H9 (cell line): ENCODE data around the gene FAM83C. TPM values are rescaled to one million over a fixed set of nuclear protein-coding genes. Genes with fewer than 3 reads are reported as not detected.

Experiments used
- DNase-seq: peaks from one replicate; pipeline ENCODE4 v3.0.0-alpha.2; 2017
- H2AFZ ChIP-seq: one replicate; pipeline ENCODE4 v1.6.1; 2013; ENCODE audit warnings: mild to moderate bottlenecking, low read length, control low read depth, moderate library complexity
- H2AK5ac ChIP-seq: 2 replicates; pipeline ENCODE4 v1.6.1; 2013; ENCODE audit warnings: low read length, control low read depth, mixed read lengths; ENCODE audit not compliant: insufficient read length
- H2BK120ac ChIP-seq: one replicate; pipeline ENCODE4 v1.6.1; 2013; ENCODE audit warnings: low read depth, mild to moderate bottlenecking, low read length, control low read depth, inconsistent platforms; ENCODE audit not compliant: poor library complexity, severe bottlenecking
- H2BK12ac ChIP-seq: 2 replicates; pipeline ENCODE4 v1.6.1; 2013; ENCODE audit warnings: low read length, control low read depth, mixed read lengths, low read depth; ENCODE audit not compliant: insufficient read length
- H2BK15ac ChIP-seq: 2 replicates; pipeline ENCODE4 v1.6.1; 2013; ENCODE audit warnings: low read depth, low read length, control low read depth
- H2BK20ac ChIP-seq: one replicate; pipeline ENCODE4 v1.6.1; 2013; ENCODE audit warnings: low read depth, mild to moderate bottlenecking, low read length, control low read depth, inconsistent platforms; ENCODE audit not compliant: poor library complexity, severe bottlenecking
- H2BK5ac ChIP-seq: 2 replicates; pipeline ENCODE4 v1.6.1; 2013; ENCODE audit warnings: low read length, control low read depth, mixed read lengths; ENCODE audit not compliant: insufficient read length
- H3K14ac ChIP-seq: 2 replicates; pipeline ENCODE4 v1.6.1; 2013; ENCODE audit warnings: low read length, control low read depth; ENCODE audit not compliant: insufficient read depth
- H3K18ac ChIP-seq: 2 replicates; pipeline ENCODE4 v1.6.1; 2013; ENCODE audit warnings: low read depth, mild to moderate bottlenecking, mixed read lengths, low read length, control low read depth; ENCODE audit not compliant: insufficient read length
- H3K23ac ChIP-seq: 2 replicates; pipeline ENCODE4 v1.6.1; 2013; ENCODE audit warnings: low read length, control low read depth, mixed read lengths, low read depth; ENCODE audit not compliant: insufficient read length
- H3K23me2 ChIP-seq: 2 replicates; pipeline ENCODE4 v1.6.1; 2013; ENCODE audit warnings: low read depth, mild to moderate bottlenecking, mixed read lengths, low read length, control low read depth; ENCODE audit not compliant: insufficient read length, poor library complexity, severe bottlenecking
- H3K27ac ChIP-seq: 2 replicates; pipeline ENCODE4 v1.5.1; 2013; ENCODE audit warnings: low read length, control low read depth, mixed read lengths, low read depth; ENCODE audit not compliant: insufficient read length
- H3K27me3 ChIP-seq: 2 replicates; pipeline ENCODE4 v1.6.1; 2013; ENCODE audit warnings: low read length, control low read depth, inconsistent platforms; ENCODE audit not compliant: insufficient read depth
- H3K4ac ChIP-seq: 2 replicates; pipeline ENCODE4 v1.6.1; 2013; ENCODE audit warnings: low read depth, mild to moderate bottlenecking, control low read depth, inconsistent platforms, low read length, moderate library complexity
- H3K4me1 ChIP-seq: 2 replicates; pipeline ENCODE4 v1.6.1; 2013; ENCODE audit warnings: low read length, control low read depth, inconsistent platforms; ENCODE audit not compliant: insufficient read depth
- H3K4me2 ChIP-seq: 2 replicates; pipeline ENCODE4 v1.6.1; 2013; ENCODE audit warnings: low read length, control low read depth, mixed read lengths; ENCODE audit not compliant: insufficient read length, insufficient read depth
- H3K56ac ChIP-seq: 2 replicates; pipeline ENCODE4 v1.6.1; 2013; ENCODE audit warnings: low read depth, mild to moderate bottlenecking, mixed read lengths, low read length, control low read depth; ENCODE audit not compliant: insufficient read length
- H3K79me1 ChIP-seq: 2 replicates; pipeline ENCODE4 v1.6.1; 2013; ENCODE audit warnings: low read depth, mild to moderate bottlenecking, moderate library complexity, low read length, control low read depth, inconsistent platforms; ENCODE audit not compliant: insufficient read depth, poor library complexity, severe bottlenecking
- H3K79me2 ChIP-seq: 2 replicates; pipeline ENCODE4 v1.6.1; 2013; ENCODE audit warnings: low read length, control low read depth, inconsistent platforms; ENCODE audit not compliant: insufficient read depth
- H3K9ac ChIP-seq: 2 replicates; pipeline ENCODE4 v1.6.1; 2013; ENCODE audit warnings: low read length, control low read depth, mixed read lengths; ENCODE audit not compliant: insufficient read length; ENCODE audit errors: extremely low read depth
- H3K9me3 ChIP-seq: one replicate; pipeline ENCODE4 v1.6.1; 2013; ENCODE audit warnings: low read depth, low read length, inconsistent platforms; ENCODE audit not compliant: control insufficient read depth
- H3T11ph ChIP-seq: one replicate; pipeline ENCODE4 v1.6.1; 2013; ENCODE audit warnings: mild to moderate bottlenecking, low read length, control low read depth, inconsistent platforms
- H4K20me1 ChIP-seq: one replicate; pipeline ENCODE4 v1.6.1; 2013; ENCODE audit not compliant: control insufficient read depth, insufficient read length, insufficient read depth
- H4K5ac ChIP-seq: 2 replicates; pipeline ENCODE4 v1.6.1; 2013; ENCODE audit warnings: low read depth, mild to moderate bottlenecking, mixed read lengths, low read length, control low read depth; ENCODE audit not compliant: insufficient read length
- H4K8ac ChIP-seq: replicated peaks from 2 replicates; pipeline ENCODE4 v1.6.1; 2013; ENCODE audit warnings: low read length, control low read depth, mixed read lengths, low read depth; ENCODE audit not compliant: insufficient read length
- H4K91ac ChIP-seq: 2 replicates; pipeline ENCODE4 v1.6.1; 2013; ENCODE audit warnings: low read depth, mild to moderate bottlenecking, moderate library complexity, mixed read lengths, low read length, control low read depth; ENCODE audit not compliant: insufficient read length
- H3K27ac Mint-ChIP-seq, 3 experiments: 2 replicates in 2 of 3; 3 replicates in 1 of 3; pipeline ENCODE4 v1.8.0; 2020 to 2021; ENCODE audit warnings: mixed read lengths in 3 of 3, mild to moderate bottlenecking in 1 of 3, moderate library complexity in 1 of 3
- H3K27me3 Mint-ChIP-seq: 2 replicates; pipeline ENCODE4 v1.8.0; 2021; ENCODE audit warnings: low read depth, mild to moderate bottlenecking, moderate library complexity, mixed read lengths
- H3K36me3 Mint-ChIP-seq, 3 experiments: 2 replicates in 2 of 3; 3 replicates in 1 of 3; pipeline ENCODE4 v1.8.0; 2020 to 2021; ENCODE audit warnings: low read depth in 3 of 3, mixed read lengths in 3 of 3; ENCODE audit not compliant: insufficient read depth in 1 of 3
- H3K4me1 Mint-ChIP-seq, 2 experiments: 2 replicates each; pipeline ENCODE4 v1.8.0; 2020; ENCODE audit warnings: mixed read lengths in 2 of 2
- H3K4me3 Mint-ChIP-seq, 2 experiments: 2 replicates in 1 of 2; 3 replicates in 1 of 2; pipeline ENCODE4 v1.8.0; 2020 to 2021; ENCODE audit warnings: mild to moderate bottlenecking in 2 of 2, mixed read lengths in 2 of 2, moderate library complexity in 1 of 2
- H3K9me3 Mint-ChIP-seq, 2 experiments: 2 replicates in 1 of 2; 3 replicates in 1 of 2; pipeline ENCODE4 v1.8.0; 2020; ENCODE audit warnings: mild to moderate bottlenecking in 2 of 2, mixed read lengths in 2 of 2, moderate library complexity in 1 of 2
- CTCF ChIP-seq: fragments of 200-600 bp; sonication (generic); conservative IDR thresholded peaks from 3 replicates; pipeline ENCODE4 v1.8.0; 2021; ENCODE audit warnings: antibody characterized with exemption, mild to moderate bottlenecking
- WGBS: extraction: QIAGEN DNeasy Blood & Tissue Kit; methylation state at CpG from one replicate; pipeline ENCODE4 v1.1.7; 2013; ENCODE audit warnings: missing lambda C conversion rate, low lambda C conversion rate, mixed read lengths; ENCODE audit not compliant: insufficient read length; ENCODE audit errors: extremely low coverage; 5-methylcytosine and 5-hydroxymethylcytosine counted together
- total RNA-seq: library from RNA; stranded (reverse); gene quantifications from 2 replicates; pipeline ENCODE4 v1.2.1, GENCODE V29; 2021

The FAM83C gene
- total RNA-seq, 1 experiment from 2014 or later = not detected

GRCh38 chr20:35303735-35304491 is 11.7 kb upstream of the FAM83C start:
- peak; percentile 96 for TF ChIP-seq CTCF
- Histone ChIP-seq H4K20me1 (no peaks in the 10 kb centered on the region), H3K9ac (no peak overlapping the region), H3K14ac (no peak overlapping the region), H3K4ac (no peak overlapping the region), H4K5ac (no peak overlapping the region), H2BK5ac (no peak overlapping the region), H3K27ac (no peak overlapping the region), H2BK120ac (no peak overlapping the region), H3K27me3 (no peaks in the 10 kb centered on the region), H3T11ph (no peak overlapping the region), H2AK5ac (no peak overlapping the region), H4K8ac (no peak overlapping the region), H3K23me2 (peaks cover 4% of the 10 kb centered on the region), H2BK12ac (no peak overlapping the region), H3K23ac (no peak overlapping the region), H4K91ac (no peak overlapping the region), H3K56ac (no peak overlapping the region), H2AFZ (no peak overlapping the region), H3K4me1 (peaks cover 3% of the 10 kb centered on the region; the same call in 1 of the 2 replicates), H3K79me1 (no peaks in the 10 kb centered on the region), H3K4me2 (peak overlapping the region; percentile 17), H3K79me2 (no peaks in the 10 kb centered on the region), H3K9me3 (no peaks in the 10 kb centered on the region), H2BK20ac (no peak overlapping the region), H3K18ac (no peak overlapping the region), H2BK15ac (no peak overlapping the region)
- peaks cover 6% of the 10 kb centered on the region; the same call in 1 of the 2 replicates for H3K27me3 Mint-ChIP-seq
- H3K36me3 Mint-ChIP-seq = peaks cover 0 to 3% (median 2%) of the 10 kb centered on the region in 3 experiments; a peak in 4 of 7 replicates
- peak; percentile 95 for DNase-seq
- H3K4me1 Mint-ChIP-seq = peaks cover 14 to 16% of the 10 kb centered on the region in 2 experiments
- H3K27ac Mint-ChIP-seq = 0 out of 7 replicates have a peak overlapping the region, but pooled peaks of 1 of the 3 experiments have one; percentile 18
- H3K9me3 Mint-ChIP-seq = no peaks in the 10 kb centered on the region
- no CpG with 5 or more reads among the region's 18 CpGs for WGBS
- H3K4me3 Mint-ChIP-seq = peak overlapping the region; percentile 10 to 50; a peak in 2 of 5 replicates
